Neural progenitor cell (in vitro differentiated cells): Measurements from ENCODE around the gene SLCO3A1. TPM values are rescaled to one million over a fixed set of nuclear protein-coding genes. Genes with fewer than 3 reads are reported as not detected.

ENCODE experiments used
- DNase-seq: peaks from one replicate; pipeline ENCODE4 v3.0.0-alpha.2; 2016; ENCODE audit warnings: low spot score
- H2AFZ ChIP-seq: fragments of 200-600 bp; sonication (generic); replicated peaks from 2 replicates; pipeline ENCODE4 v1.6.1; 2016; ENCODE audit warnings: antibody characterized with exemption
- H3F3A ChIP-seq: fragments of 200-600 bp; sonication (generic); 2 replicates; pipeline ENCODE4 v1.6.1; 2016; ENCODE audit warnings: antibody characterized with exemption, low read depth
- H3K27ac ChIP-seq: fragments of 200-600 bp; sonication (generic); 2 replicates; pipeline ENCODE4 v1.5.1; 2016; ENCODE audit warnings: mild to moderate bottlenecking
- H3K27me3 ChIP-seq: fragments of 200-600 bp; sonication (generic); 2 replicates; pipeline ENCODE4 v1.6.1; 2016; ENCODE audit warnings: mild to moderate bottlenecking, moderate library complexity
- H3K36me3 ChIP-seq: fragments of 200-600 bp; sonication (generic); 2 replicates; pipeline ENCODE4 v1.5.1; 2016
- H3K4me1 ChIP-seq: fragments of 200-600 bp; sonication (generic); 2 replicates; pipeline ENCODE4 v1.6.1; 2016; ENCODE audit warnings: mixed run types
- H3K4me2 ChIP-seq: fragments of 200-600 bp; sonication (generic); 2 replicates; pipeline ENCODE4 v1.6.1; 2016
- H3K4me3 ChIP-seq: fragments of 200-600 bp; sonication (generic); 2 replicates; pipeline ENCODE4 v1.5.1; 2016
- H3K79me2 ChIP-seq: fragments of 200-600 bp; sonication (generic); 2 replicates; pipeline ENCODE4 v1.6.1; 2016; ENCODE audit warnings: low read depth
- H3K9ac ChIP-seq: fragments of 200-600 bp; sonication (generic); 2 replicates; pipeline ENCODE4 v1.6.1; 2016
- H3K9me3 ChIP-seq: fragments of 200-600 bp; sonication (generic); 2 replicates; pipeline ENCODE4 v1.5.1; 2016; ENCODE audit warnings: low read depth
- H4K20me1 ChIP-seq: fragments of 200-600 bp; sonication (generic); 2 replicates; pipeline ENCODE4 v1.6.1; 2016; ENCODE audit warnings: low read depth
- H3K27ac Mint-ChIP-seq: 3 replicates; pipeline ENCODE4 v1.8.0; 2021; ENCODE audit warnings: mixed read lengths
- H3K27me3 Mint-ChIP-seq: 2 replicates; pipeline ENCODE4 v1.8.0; 2022; ENCODE audit warnings: low read depth, mild to moderate bottlenecking, inconsistent platforms, moderate library complexity, mixed read lengths; ENCODE audit not compliant: insufficient read depth
- H3K36me3 Mint-ChIP-seq: 3 replicates; pipeline ENCODE4 v1.8.0; 2021; ENCODE audit warnings: mixed read lengths
- H3K4me1 Mint-ChIP-seq: 3 replicates; pipeline ENCODE4 v1.8.0; 2021; ENCODE audit warnings: mixed read lengths
- H3K4me3 Mint-ChIP-seq: 3 replicates; pipeline ENCODE4 v1.8.0; 2021; ENCODE audit warnings: mild to moderate bottlenecking, moderate library complexity, mixed read lengths
- H3K9me3 Mint-ChIP-seq: 3 replicates; pipeline ENCODE4 v1.8.0; 2020; ENCODE audit warnings: mixed read lengths
- EZH2 ChIP-seq: fragments of 200-600 bp; sonication (generic); IDR thresholded peaks from 2 replicates; pipeline ENCODE4 v1.6.1; 2017; ENCODE audit warnings: antibody characterized with exemption, mild to moderate bottlenecking, moderate library complexity
- EZH2phosphoT487 ChIP-seq: fragments of 200-600 bp; sonication (generic); IDR thresholded peaks from 2 replicates; pipeline ENCODE4 v1.6.1; 2017; ENCODE audit warnings: antibody characterized with exemption
- total RNA-seq: library from RNA; depleted of rRNA; stranded (reverse); fragments of >200 nt; gene quantifications from 2 replicates; pipeline ENCODE4 v1.2.3, GENCODE V29; 2015; ENCODE audit warnings: low replicate concordance
- TF ChIP-seq, protein P1 (sequence below): fragments of 200-600 bp; sonication (generic); IDR thresholded peaks from 2 replicates; pipeline ENCODE4 v1.5.1; 2017; ENCODE audit warnings: antibody characterized with exemption, mild to moderate bottlenecking

Gene SLCO3A1
- total RNA-seq, 1 donor from 2014 or later, result 6.6 TPM

DNA sequence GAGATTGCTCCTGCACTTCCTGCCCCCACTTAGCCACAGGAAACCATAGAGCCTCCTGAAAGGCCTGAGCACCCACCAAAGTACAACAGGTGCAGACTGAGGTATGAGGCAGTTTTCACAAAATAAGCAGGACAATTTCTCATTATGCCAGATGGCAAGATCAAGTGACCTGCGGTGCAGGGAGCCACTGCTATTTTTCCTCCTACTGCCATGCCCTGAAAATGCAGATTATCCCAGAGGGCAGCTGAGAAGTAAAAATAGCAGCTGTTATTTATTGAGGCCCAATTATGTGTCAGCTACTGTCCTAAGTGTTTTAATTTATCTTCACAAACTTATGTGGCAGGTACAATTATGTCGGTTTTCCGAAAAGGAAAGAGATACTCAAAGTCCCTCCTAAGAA lies 330.6 kb downstream of the SLCO3A1 start:
- Mint-ChIP-seq H3K27me3 (peaks cover 2% of the 10 kb centered on the region), H3K9me3 (no peaks in the 10 kb centered on the region)

DNA sequence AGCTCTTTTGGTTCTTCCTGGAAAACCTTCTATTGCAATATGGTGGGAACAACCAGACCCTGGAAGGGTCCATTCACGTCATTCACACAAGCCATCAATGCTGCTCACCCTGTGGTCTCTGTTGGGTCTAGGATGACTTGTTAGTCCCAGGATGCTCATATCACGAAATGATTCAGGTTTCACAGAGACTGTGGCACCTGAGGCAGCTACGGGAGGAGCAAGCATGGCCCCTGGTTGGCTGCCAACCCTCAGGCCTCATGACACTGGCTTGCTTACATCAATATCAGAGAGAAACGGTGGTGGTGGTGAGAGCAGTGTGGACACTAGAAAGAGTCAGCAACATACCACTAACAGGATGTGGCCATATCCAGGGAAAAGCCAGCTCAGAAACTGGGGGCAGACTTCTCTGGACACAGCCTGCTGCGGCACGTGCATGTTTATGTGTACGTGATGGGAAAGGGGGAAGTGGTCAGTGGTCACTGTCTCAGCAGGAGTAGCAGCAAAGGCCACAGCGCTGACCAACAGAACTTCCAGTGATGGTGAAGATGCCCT lies 331.2 kb downstream of the SLCO3A1 start:
- peaks cover 2% of the 10 kb centered on the region for H3K27me3 Mint-ChIP-seq
- Histone ChIP-seq H3K4me1 (peaks cover 8% of the 10 kb centered on the region), H3K36me3 (no peaks in the 10 kb centered on the region), H3K4me3 (no peak overlapping the region), H4K20me1 (no peaks in the 10 kb centered on the region), H3K9me3 (no peaks in the 10 kb centered on the region), H2AFZ (no peak overlapping the region), H3K27me3 (no peaks in the 10 kb centered on the region), H3K4me2 (no peak overlapping the region), H3K79me2 (no peaks in the 10 kb centered on the region), H3F3A (no peaks in the 10 kb centered on the region), H3K9ac (no peak overlapping the region), H3K27ac (no peak overlapping the region)
- no peak overlapping the region for H3K4me3 Mint-ChIP-seq
- no peak for DNase-seq
- H3K27ac Mint-ChIP-seq, result no peak overlapping the region
- H3K36me3 Mint-ChIP-seq, result no peaks in the 10 kb centered on the region
- TF ChIP-seq EZH2 (no peak), EZH2phosphoT487 (no peak)
- TF ChIP-seq, protein P1, sequence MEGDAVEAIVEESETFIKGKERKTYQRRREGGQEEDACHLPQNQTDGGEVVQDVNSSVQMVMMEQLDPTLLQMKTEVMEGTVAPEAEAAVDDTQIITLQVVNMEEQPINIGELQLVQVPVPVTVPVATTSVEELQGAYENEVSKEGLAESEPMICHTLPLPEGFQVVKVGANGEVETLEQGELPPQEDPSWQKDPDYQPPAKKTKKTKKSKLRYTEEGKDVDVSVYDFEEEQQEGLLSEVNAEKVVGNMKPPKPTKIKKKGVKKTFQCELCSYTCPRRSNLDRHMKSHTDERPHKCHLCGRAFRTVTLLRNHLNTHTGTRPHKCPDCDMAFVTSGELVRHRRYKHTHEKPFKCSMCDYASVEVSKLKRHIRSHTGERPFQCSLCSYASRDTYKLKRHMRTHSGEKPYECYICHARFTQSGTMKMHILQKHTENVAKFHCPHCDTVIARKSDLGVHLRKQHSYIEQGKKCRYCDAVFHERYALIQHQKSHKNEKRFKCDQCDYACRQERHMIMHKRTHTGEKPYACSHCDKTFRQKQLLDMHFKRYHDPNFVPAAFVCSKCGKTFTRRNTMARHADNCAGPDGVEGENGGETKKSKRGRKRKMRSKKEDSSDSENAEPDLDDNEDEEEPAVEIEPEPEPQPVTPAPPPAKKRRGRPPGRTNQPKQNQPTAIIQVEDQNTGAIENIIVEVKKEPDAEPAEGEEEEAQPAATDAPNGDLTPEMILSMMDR, result no peak
- no peaks in the 10 kb centered on the region for H3K9me3 Mint-ChIP-seq
- peaks cover 11% of the 10 kb centered on the region for H3K4me1 Mint-ChIP-seq

More for the DNA sequence above, 330.6 kb downstream of the SLCO3A1 start:
- H3K4me3 ChIP-seq, result no peak overlapping the region
- TF ChIP-seq EZH2 (no peak), EZH2phosphoT487 (no peak)
- TF ChIP-seq, protein P1, result no peak
- H3K4me3 Mint-ChIP-seq, result no peak overlapping the region
- H3K36me3 Mint-ChIP-seq, result no peaks in the 10 kb centered on the region
- H3K27ac ChIP-seq, result no peak overlapping the region
- H3K36me3 ChIP-seq, result no peaks in the 10 kb centered on the region
- H3K4me1 ChIP-seq, result peaks cover 8% of the 10 kb centered on the region
- no peaks in the 10 kb centered on the region for H3F3A ChIP-seq
- no peaks in the 10 kb centered on the region for H3K79me2 ChIP-seq
- H3K9ac ChIP-seq, result no peak overlapping the region
- no peaks in the 10 kb centered on the region for H3K27me3 ChIP-seq
- H3K27ac Mint-ChIP-seq, result no peak overlapping the region
- DNase-seq, result no peak
- no peak overlapping the region for H3K4me2 ChIP-seq
- peaks cover 7% of the 10 kb centered on the region for H3K4me1 Mint-ChIP-seq
- H3K9me3 ChIP-seq, result no peaks in the 10 kb centered on the region
- H4K20me1 ChIP-seq, result no peaks in the 10 kb centered on the region
- no peak overlapping the region for H2AFZ ChIP-seq

DNA sequence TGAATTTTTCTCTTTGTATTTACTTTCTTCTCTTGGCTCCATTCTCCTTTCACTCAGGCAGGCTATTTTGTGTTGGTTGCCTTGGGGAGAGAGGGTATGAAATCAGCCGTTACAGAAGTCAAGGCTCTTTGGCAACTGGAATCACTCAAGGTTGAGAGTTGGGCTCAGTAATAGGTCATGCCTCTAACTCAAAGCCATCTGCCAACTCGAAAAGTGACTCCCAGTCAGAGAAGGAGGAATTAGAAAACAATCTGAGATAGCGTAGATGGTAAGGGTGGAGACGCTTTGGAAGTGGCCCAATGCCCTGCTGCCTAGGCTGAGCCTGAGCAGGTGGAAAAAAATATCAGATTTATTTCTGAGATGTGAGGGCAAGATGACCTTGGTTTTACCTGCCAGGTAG lies 334.5 kb downstream of the SLCO3A1 start:
- H3K27me3 ChIP-seq, result no peaks in the 10 kb centered on the region
- Mint-ChIP-seq H3K4me1 (peaks cover 11% of the 10 kb centered on the region), H3K27ac (no peak overlapping the region), H3K9me3 (no peaks in the 10 kb centered on the region), H3K4me3 (no peak overlapping the region), H3K36me3 (no peaks in the 10 kb centered on the region), H3K27me3 (peaks cover 2% of the 10 kb centered on the region)
- H3K79me2 ChIP-seq, result no peaks in the 10 kb centered on the region
- DNase-seq, result no peak
- H3K36me3 ChIP-seq, result no peaks in the 10 kb centered on the region
- no peaks in the 10 kb centered on the region for H3F3A ChIP-seq
- TF ChIP-seq EZH2, result no peak
- TF ChIP-seq, protein P1, result no peak
- no peak overlapping the region for H3K27ac ChIP-seq
- no peak overlapping the region for H2AFZ ChIP-seq
- peaks cover 8% of the 10 kb centered on the region for H3K4me1 ChIP-seq
- no peak overlapping the region for H3K4me2 ChIP-seq
- no peaks in the 10 kb centered on the region for H4K20me1 ChIP-seq
- no peak overlapping the region for H3K9ac ChIP-seq
- H3K9me3 ChIP-seq, result no peaks in the 10 kb centered on the region
- no peak overlapping the region for H3K4me3 ChIP-seq
